Activated CD4-positive, alpha-beta T cell treated with anti-CD3 and anti-CD28 coated beads for 36 hours (primary cell): Measurements from ENCODE around the gene PAQR5. TPM values are rescaled to one million over a fixed set of nuclear protein-coding genes. Genes with fewer than 3 reads are reported as not detected.

Source experiments
- ATAC-seq: fragments of 200-7000 bp; cut with Tn5 transposase; one replicate; pipeline ENCODE4 v1.10.0; 2021; ENCODE audit warnings: mild to moderate bottlenecking, moderate library complexity
- CTCF ChIA-PET: fragments of 350-600 bp; sonication (Branson Sonifier 250); formaldehyde crosslinking; loops from one replicate; lab custom pipeline; 2021; ENCODE audit warnings: antibody characterized with exemption; lab: Charles Lee
- POLR2A ChIA-PET: fragments of 350-600 bp; sonication (Branson Sonifier 250); formaldehyde crosslinking; loops from one replicate; lab custom pipeline; 2021; ENCODE audit warnings: antibody characterized with exemption, inconsistent platforms; lab: Charles Lee
- DNase-seq: peaks from one replicate; pipeline ENCODE4 v3.0.0-alpha.2; 2020
- H3K27ac Mint-ChIP-seq: one replicate; pipeline ENCODE4 v1.8.0; 2021; ENCODE audit warnings: mixed read lengths
- H3K27me3 Mint-ChIP-seq: one replicate; pipeline ENCODE4 v1.8.0; 2021; ENCODE audit warnings: mixed read lengths
- H3K36me3 Mint-ChIP-seq: one replicate; pipeline ENCODE4 v1.8.0; 2021; ENCODE audit warnings: low read depth, mixed read lengths
- H3K4me1 Mint-ChIP-seq: one replicate; pipeline ENCODE4 v1.8.0; 2021; ENCODE audit warnings: mixed read lengths
- H3K4me3 Mint-ChIP-seq: one replicate; pipeline ENCODE4 v1.8.0; 2021; ENCODE audit warnings: mild to moderate bottlenecking, moderate library complexity, mixed read lengths
- H3K9me3 Mint-ChIP-seq: one replicate; pipeline ENCODE4 v1.8.0; 2021; ENCODE audit warnings: low read depth, mixed read lengths
- intact Hi-C, 2 experiments: fragments of 100-400 bp; cut with DNase I in 1 of 2; cut with micrococcal nuclease in 1 of 2; formaldehyde crosslinking; loops; one replicate each; pipeline versions ENCODE4 v1.14.2 to v1.15.1; 2022 to 2024; cut with DNase I, micrococcal nuclease
- total RNA-seq, 2 experiments: library from RNA; stranded (reverse); gene quantifications; one replicate each; pipeline ENCODE4 v1.2.3, GENCODE V29; 2021

The PAQR5 gene
- total RNA-seq, 2 experiments from 2014 or later, result 0.05 TPM; not detected in 1

GRCh38 chr15:69305204-69305931 lies 6.7 kb downstream of the PAQR5 start:
- H3K27me3 Mint-ChIP-seq, result peaks cover 38% of the 10 kb centered on the region
- H3K27ac Mint-ChIP-seq, result no peak overlapping the region
- intact Hi-C loops, result no loop called here
- H3K36me3 Mint-ChIP-seq, result no peaks in the 10 kb centered on the region
- CTCF ChIA-PET, result interaction anchor here (0.9 kb wide), 1 partner anchor 9 kb away, joined by 3 read pairs; no protein-coding TSS in a partner anchor
- H3K4me1 Mint-ChIP-seq, result no peaks in the 10 kb centered on the region
- POLR2A ChIA-PET, result no interaction called here
- ATAC-seq (no peak), DNase-seq (no peak)
- H3K9me3 Mint-ChIP-seq, result no peaks in the 10 kb centered on the region
- no peak overlapping the region for H3K4me3 Mint-ChIP-seq

GRCh38 chr15:69305933-69306568 lies 7.3 kb downstream of the PAQR5 start:
- no peak for ATAC-seq
- no peak overlapping the region for H3K4me3 Mint-ChIP-seq
- POLR2A ChIA-PET, result no interaction called here
- no peaks in the 10 kb centered on the region for H3K4me1 Mint-ChIP-seq
- no peak for DNase-seq
- intact Hi-C loops, result no loop called here
- no peak overlapping the region for H3K27ac Mint-ChIP-seq
- H3K36me3 Mint-ChIP-seq, result no peaks in the 10 kb centered on the region
- no peaks in the 10 kb centered on the region for H3K9me3 Mint-ChIP-seq
- CTCF ChIA-PET, result interaction anchor here (0.9 kb wide), 1 partner anchor 9 kb away, joined by 3 read pairs; no protein-coding TSS in a partner anchor
- H3K27me3 Mint-ChIP-seq, result peaks cover 34% of the 10 kb centered on the region

GRCh38 chr15:69307939-69308338 lies 9.2 kb downstream of the PAQR5 start:
- POLR2A ChIA-PET, result no interaction called here

GRCh38 chr15:69308949-69309348 lies 10.2 kb downstream of the PAQR5 start:
- H3K9me3 Mint-ChIP-seq, result no peaks in the 10 kb centered on the region
- CTCF ChIA-PET, result interaction anchor here (0.6 to 1.6 kb wide), 2 partner anchors 10 to 86 kb away, joined by 3 to 6 read pairs; no protein-coding TSS in a partner anchor
- DNase-seq (no peak), ATAC-seq (no peak)
- H3K27me3 Mint-ChIP-seq, result peaks cover 16% of the 10 kb centered on the region
- no peak overlapping the region for H3K4me3 Mint-ChIP-seq
- no peaks in the 10 kb centered on the region for H3K36me3 Mint-ChIP-seq
- intact Hi-C loops, result no loop called here
- no peak overlapping the region for H3K27ac Mint-ChIP-seq
- POLR2A ChIA-PET, result interaction anchor here (0.5 kb wide), 1 partner anchor 1248 kb away, joined by 4 read pairs; no protein-coding TSS in a partner anchor
- no peaks in the 10 kb centered on the region for H3K4me1 Mint-ChIP-seq

More at GRCh38 chr15:69307939-69308338, 9.2 kb downstream of the PAQR5 start:
- Mint-ChIP-seq H3K27ac (no peak overlapping the region), H3K4me3 (no peak overlapping the region), H3K9me3 (no peaks in the 10 kb centered on the region), H3K4me1 (no peaks in the 10 kb centered on the region), H3K27me3 (peaks cover 19% of the 10 kb centered on the region), H3K36me3 (no peaks in the 10 kb centered on the region)
- CTCF ChIA-PET, result interaction anchor here (0.7 to 1.6 kb wide), 3 partner anchors 16 to 400 kb away, joined by 3 to 6 read pairs (median 3); no protein-coding TSS in a partner anchor
- DNase-seq (no peak), ATAC-seq (no peak)
- intact Hi-C loops, result no loop called here

- Mint-ChIP-seq H3K27me3 (peaks cover 18% of the 10 kb centered on the region), H3K4me3 (no peak overlapping the region), H3K36me3 (no peaks in the 10 kb centered on the region), H3K4me1 (no peaks in the 10 kb centered on the region), H3K27ac (no peak overlapping the region), H3K9me3 (no peaks in the 10 kb centered on the region)
- ChIA-PET CTCF (no interaction called here), POLR2A (no interaction called here)
- no peak for ATAC-seq
- intact Hi-C loops, result no loop called here
- DNase-seq, result no peak
Measured at GRCh38 chr15:69311319-69311721, 12.6 kb downstream of the PAQR5 start.

GRCh38 chr15:69313432-69314000 lies 14.8 kb downstream of the PAQR5 start:
- no peaks in the 10 kb centered on the region for H3K9me3 Mint-ChIP-seq
- no peak overlapping the region for H3K4me3 Mint-ChIP-seq
- DNase-seq, result no peak
- ChIA-PET CTCF (interaction anchor here (0.6 to 1.0 kb wide), 2 partner anchors 10 to 165 kb away, joined by 3 read pairs; no protein-coding TSS in a partner anchor), POLR2A (no interaction called here)
- H3K27me3 Mint-ChIP-seq, result peaks cover 25% of the 10 kb centered on the region
- ATAC-seq, result no peak
- intact Hi-C loops, result no loop called here
- H3K27ac Mint-ChIP-seq, result no peak overlapping the region
- no peaks in the 10 kb centered on the region for H3K36me3 Mint-ChIP-seq
- no peaks in the 10 kb centered on the region for H3K4me1 Mint-ChIP-seq

- Mint-ChIP-seq H3K9me3 (no peaks in the 10 kb centered on the region), H3K27me3 (peaks cover 21% of the 10 kb centered on the region), H3K4me3 (no peak overlapping the region), H3K27ac (no peak overlapping the region), H3K4me1 (no peaks in the 10 kb centered on the region), H3K36me3 (no peaks in the 10 kb centered on the region)
- DNase-seq (no peak), ATAC-seq (no peak)
- POLR2A ChIA-PET, result no interaction called here
- CTCF ChIA-PET, result interaction anchor here (0.6 to 1.3 kb wide), 3 partner anchors 8 to 494 kb away, joined by 3 read pairs; no protein-coding TSS in a partner anchor
- intact Hi-C loops, result no loop called here
Measured at GRCh38 chr15:69314131-69314530, 15.4 kb downstream of the PAQR5 start.

GRCh38 chr15:69314736-69315135 lies 16.0 kb downstream of the PAQR5 start:
- Mint-ChIP-seq H3K9me3 (no peaks in the 10 kb centered on the region), H3K27ac (no peak overlapping the region), H3K27me3 (peaks cover 20% of the 10 kb centered on the region), H3K36me3 (no peaks in the 10 kb centered on the region), H3K4me3 (no peak overlapping the region), H3K4me1 (peaks cover 3% of the 10 kb centered on the region)
- ChIA-PET POLR2A (no interaction called here), CTCF (interaction anchor here (0.6 to 1.3 kb wide), 2 partner anchors 9 to 494 kb away, joined by 3 read pairs; no protein-coding TSS in a partner anchor)
- intact Hi-C loops, result no loop called here
- no peak for DNase-seq
- ATAC-seq, result no peak

GRCh38 chr15:69315402-69316110 lies 16.8 kb downstream of the PAQR5 start:
- ChIA-PET CTCF (interaction anchor here (1.3 kb wide), 1 partner anchor 10 kb away, joined by 3 read pairs; no protein-coding TSS in a partner anchor), POLR2A (no interaction called here)
- Mint-ChIP-seq H3K27ac (no peak overlapping the region), H3K27me3 (peaks cover 18% of the 10 kb centered on the region), H3K4me3 (no peak overlapping the region), H3K4me1 (peaks cover 9% of the 10 kb centered on the region), H3K9me3 (no peaks in the 10 kb centered on the region), H3K36me3 (no peaks in the 10 kb centered on the region)
- ATAC-seq (no peak), DNase-seq (no peak)
- intact Hi-C loops, result no loop called here

- Mint-ChIP-seq H3K27ac (no peak overlapping the region), H3K9me3 (no peaks in the 10 kb centered on the region), H3K27me3 (peaks cover 15% of the 10 kb centered on the region), H3K4me3 (no peak overlapping the region), H3K36me3 (no peaks in the 10 kb centered on the region), H3K4me1 (peaks cover 17% of the 10 kb centered on the region)
- ATAC-seq, result no peak
- POLR2A ChIA-PET, result no interaction called here
- intact Hi-C loops, result no loop called here
- CTCF ChIA-PET, result no interaction called here
- no peak for DNase-seq
Measured at GRCh38 chr15:69316291-69316690, 17.6 kb downstream of the PAQR5 start.

- DNase-seq (no peak), ATAC-seq (no peak)
- intact Hi-C loops, result no loop called here
- H3K27me3 Mint-ChIP-seq, result peaks cover 15% of the 10 kb centered on the region
- no peaks in the 10 kb centered on the region for H3K9me3 Mint-ChIP-seq
- no peak overlapping the region for H3K4me3 Mint-ChIP-seq
- no peaks in the 10 kb centered on the region for H3K36me3 Mint-ChIP-seq
- ChIA-PET POLR2A (no interaction called here), CTCF (no interaction called here)
- no peak overlapping the region for H3K27ac Mint-ChIP-seq
- H3K4me1 Mint-ChIP-seq, result peaks cover 22% of the 10 kb centered on the region
Measured at GRCh38 chr15:69317392-69317841, 18.7 kb downstream of the PAQR5 start.
